A549 treated with AZD9567 at 1 μM for 4 hours (cell line): ENCODE results near the gene FBXW8. TPM values are rescaled to one million over a fixed set of nuclear protein-coding genes. Genes with fewer than 3 reads are reported as not detected.

ENCODE experiments used
- total RNA-seq: library from RNA; stranded (reverse); fragments of 200-300 nt; extraction: Qiagen RNA extraction; gene quantifications from 5 replicates; pipeline ENCODE4 v1.2.3, GENCODE V29; 2022; ENCODE audit not compliant: insufficient read depth

Gene FBXW8
- total RNA-seq, result 4.2 to 7.3 TPM (median 7.2 TPM) in 5 replicates

GRCh38 chr12:116910645-116911451 is at the start of gene FBXW8:
Gene FBXW8, plus strand, starts transcription at chr12:116910950. Its CDS starts 88 bp downstream, at chr12:116911038.

GRCh38 chr12:116881325-116881876 is 29.3 kb upstream of the FBXW8 start, which contains the start of gene HRK:
Gene HRK, minus strand, starts transcription at chr12:116881441. Its CDS starts 134 bp downstream, at chr12:116881307.

Other genes starting within 250 kb of the FBXW8 start
- 13.1 to 28.0 TPM (median 25.7 TPM) in 5 replicates for gene SPRING1, start 172.9 kb upstream of the FBXW8 start, total RNA-seq
- 2.2 to 9.4 TPM (median 2.4 TPM) in 5 replicates for gene RNFT2, start 172.6 kb upstream of the FBXW8 start, total RNA-seq
- 0.75 to 1.5 TPM (median 1.1 TPM) in 5 replicates for gene HRK, start 29.5 kb upstream of the FBXW8 start, total RNA-seq
- 75.5 to 145 TPM (median 132 TPM) in 5 replicates for gene TESC, start 188.5 kb downstream of the FBXW8 start, total RNA-seq